Keratinocyte (primary cell): ENCODE measurements around the gene DNAH10. TPM values are rescaled to one million over a fixed set of nuclear protein-coding genes. Genes with fewer than 3 reads are reported as not detected.

Experiments used
- DNase-seq: peaks from one replicate; pipeline ENCODE4 v3.0.0-alpha.2; 2011; ENCODE audit warnings: low read depth, missing footprints, low spot score
- FAIRE-seq: peaks from 2 replicates; lab custom pipeline; 2011; peaks lifted over from hg19 to GRCh38; lab: Jason Lieb, UNC
- H2AFZ ChIP-seq: 2 replicates; pipeline ENCODE4 v1.6.0; 2012; ENCODE audit warnings: low read length, control low read depth, inconsistent platforms; ENCODE audit not compliant: control insufficient read depth
- H3K27ac ChIP-seq: 2 replicates; pipeline ENCODE4 v1.5.1; 2011; ENCODE audit warnings: low read length; ENCODE audit not compliant: control insufficient read depth, insufficient read depth
- H3K27me3 ChIP-seq: 3 replicates; pipeline ENCODE4 v1.6.0; 2011; ENCODE audit warnings: low read length; ENCODE audit not compliant: control insufficient read depth, insufficient read depth; ENCODE audit errors: extremely low read depth
- H3K36me3 ChIP-seq, 2 experiments: 2 replicates in 1 of 2; 3 replicates in 1 of 2; pipeline ENCODE4 v1.5.1; 2011; ENCODE audit warnings: low read length in 2 of 2, mild to moderate bottlenecking in 1 of 2; ENCODE audit not compliant: control insufficient read depth in 2 of 2, insufficient read depth in 2 of 2; ENCODE audit errors: extremely low read depth in 1 of 2
- H3K4me1 ChIP-seq: 3 replicates; pipeline ENCODE4 v1.5.1; 2011; ENCODE audit warnings: low read length; ENCODE audit not compliant: control insufficient read depth, insufficient read depth; ENCODE audit errors: extremely low read depth
- H3K4me2 ChIP-seq: 3 replicates; pipeline ENCODE4 v1.6.0; 2011; ENCODE audit warnings: low read depth, low read length; ENCODE audit not compliant: control insufficient read depth, insufficient read depth; ENCODE audit errors: extremely low read depth
- H3K4me3 ChIP-seq, 3 experiments: fragments of 200-600 bp in 1 of 3; sonication (generic) in 1 of 3; 2 replicates in 2 of 3; 3 replicates in 1 of 3; pipeline ENCODE4 v1.5.1; 2011 to 2016; ENCODE audit warnings: low read length in 3 of 3, mild to moderate bottlenecking in 3 of 3, control low read depth in 2 of 3, inconsistent platforms in 1 of 3, low read depth in 1 of 3, mixed read lengths in 1 of 3, mixed run types in 1 of 3, moderate library complexity in 1 of 3; ENCODE audit not compliant: control insufficient read depth in 2 of 3, insufficient read depth in 2 of 3; ENCODE audit errors: extremely low read depth in 1 of 3
- H3K79me2 ChIP-seq: 2 replicates; pipeline ENCODE4 v1.6.0; 2012; ENCODE audit warnings: low read length; ENCODE audit not compliant: control insufficient read depth, insufficient read depth
- H3K9ac ChIP-seq: 3 replicates; pipeline ENCODE4 v1.6.0; 2011; ENCODE audit warnings: low read length; ENCODE audit not compliant: control insufficient read depth, insufficient read depth; ENCODE audit errors: extremely low read depth
- H3K9me1 ChIP-seq: 3 replicates; pipeline ENCODE4 v1.6.0; 2011; ENCODE audit warnings: low read length; ENCODE audit not compliant: control insufficient read depth, insufficient read depth; ENCODE audit errors: extremely low read depth
- H3K9me3 ChIP-seq: 2 replicates; pipeline ENCODE4 v1.5.1; 2012; ENCODE audit warnings: low read depth, low read length; ENCODE audit not compliant: control insufficient read depth
- H4K20me1 ChIP-seq: 3 replicates; pipeline ENCODE4 v1.6.0; 2011; ENCODE audit warnings: low read length; ENCODE audit not compliant: control insufficient read depth, insufficient read depth; ENCODE audit errors: extremely low read depth
- EZH2 ChIP-seq: IDR thresholded peaks from one replicate; pipeline ENCODE4 v1.6.1; 2012; ENCODE audit warnings: inconsistent platforms, mild to moderate bottlenecking, low read length, moderate library complexity
- dilution Hi-C: fragments of 300-500 bp; cut with MboI; formaldehyde crosslinking; loops from one replicate; pipeline ENCODE4 v1.7.0; 2020; ENCODE audit warnings: low sequenced_read_pairs; ENCODE audit not compliant: extremely low pct_ligation_motif_present
- polyA plus RNA-seq, 5 experiments: library from polyadenylated mRNA; depleted of rRNA in 3 of 5; stranded (reverse) in 3 of 5; stranded (forward) in 1 of 5; unstranded in 1 of 5; fragments of >200 nt; gene quantifications; 1 replicate in 1 of 5; 2 replicates in 3 of 5; 3 replicates in 1 of 5; pipeline versions ENCODE4 v1.2.1 to v1.2.3, GENCODE V29; 2011 to 2012; ENCODE audit warnings: missing spikeins in 2 of 5, low read depth in 1 of 5, low replicate concordance in 1 of 5
- TF ChIP-seq, protein P1 (sequence below), 3 experiments: IDR thresholded peaks in 1 of 3; conservative IDR thresholded peaks in 1 of 3; optimal IDR thresholded peaks in 1 of 3; 2 replicates in 2 of 3; 3 replicates in 1 of 3; pipeline versions ENCODE3 to v1.5.1; 2011; ENCODE audit warnings: low read length in 3 of 3, mild to moderate bottlenecking in 3 of 3, moderate library complexity in 2 of 3, control low read depth in 1 of 3, inconsistent platforms in 1 of 3; ENCODE audit not compliant: insufficient read depth in 2 of 3; ENCODE audit errors: extremely low read depth in 1 of 3

DNAH10 gene
- polyA plus RNA-seq, 1 donor (not counting 4 experiments of a cell fraction or from before 2014, with no cell fraction given) = 0.08 TPM

DNA sequence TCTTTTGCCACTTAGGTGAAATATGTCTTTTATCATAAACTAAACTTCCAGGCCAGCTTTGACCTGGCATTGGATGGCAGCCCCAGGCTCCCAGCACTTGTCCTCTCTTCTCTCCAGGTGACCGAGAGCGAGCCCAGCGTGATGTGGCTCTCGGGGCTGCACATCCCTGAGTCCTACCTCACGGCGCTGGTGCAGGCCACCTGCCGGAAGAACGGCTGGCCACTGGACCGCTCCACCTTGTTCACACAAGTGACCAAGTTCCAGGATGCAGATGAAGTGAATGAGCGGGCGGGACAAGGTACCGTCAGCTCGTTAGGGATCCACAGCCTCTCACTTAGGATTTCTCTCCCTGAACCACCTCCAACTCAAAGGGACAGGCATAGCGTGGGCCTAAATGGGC, 171.1 kb downstream of the DNAH10 start:
- dilution Hi-C loops = no loop called here
- Histone ChIP-seq H3K27ac (no peak overlapping the region), H3K4me3 (no peak overlapping the region)

DNA sequence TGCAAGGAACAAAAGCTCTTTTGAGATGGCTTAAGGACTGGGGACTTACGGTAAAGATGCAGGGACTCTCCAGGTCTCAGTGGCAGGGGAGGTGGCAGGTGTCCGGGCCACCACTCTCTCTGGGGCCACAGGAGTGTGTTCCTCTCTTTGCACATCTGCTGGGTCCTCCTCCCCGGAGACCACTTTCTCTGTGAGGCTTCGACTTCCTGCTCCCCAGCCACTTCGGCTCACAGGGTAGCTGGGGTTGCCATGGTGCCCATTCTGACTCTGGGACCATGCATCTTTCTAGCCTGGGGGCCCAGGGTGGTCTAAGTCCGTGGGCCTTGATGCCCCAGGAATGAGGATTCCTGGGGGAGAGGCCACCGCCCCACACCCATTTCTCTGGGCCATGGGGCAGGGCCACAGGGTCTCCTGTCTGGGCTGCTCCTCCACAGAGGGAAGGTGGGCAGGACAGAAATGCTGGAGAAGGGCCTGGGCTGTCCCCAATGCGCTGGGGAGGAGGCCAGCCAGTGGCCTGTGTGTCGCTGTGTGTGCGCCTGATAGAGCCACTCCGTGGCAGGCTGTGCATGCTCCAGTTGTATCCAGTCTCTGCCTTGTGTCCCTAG, 172.0 kb downstream of the DNAH10 start:
- no peaks in the 10 kb centered on the region for H3K4me1 ChIP-seq
- DNase-seq (no peak), FAIRE-seq (no peak)
- no peak overlapping the region for H3K9ac ChIP-seq
- H3K27ac ChIP-seq = no peak overlapping the region
- no peak overlapping the region for H3K4me2 ChIP-seq
- no peaks in the 10 kb centered on the region for H3K79me2 ChIP-seq
- no peak overlapping the region for H2AFZ ChIP-seq
- TF ChIP-seq, protein P1, sequence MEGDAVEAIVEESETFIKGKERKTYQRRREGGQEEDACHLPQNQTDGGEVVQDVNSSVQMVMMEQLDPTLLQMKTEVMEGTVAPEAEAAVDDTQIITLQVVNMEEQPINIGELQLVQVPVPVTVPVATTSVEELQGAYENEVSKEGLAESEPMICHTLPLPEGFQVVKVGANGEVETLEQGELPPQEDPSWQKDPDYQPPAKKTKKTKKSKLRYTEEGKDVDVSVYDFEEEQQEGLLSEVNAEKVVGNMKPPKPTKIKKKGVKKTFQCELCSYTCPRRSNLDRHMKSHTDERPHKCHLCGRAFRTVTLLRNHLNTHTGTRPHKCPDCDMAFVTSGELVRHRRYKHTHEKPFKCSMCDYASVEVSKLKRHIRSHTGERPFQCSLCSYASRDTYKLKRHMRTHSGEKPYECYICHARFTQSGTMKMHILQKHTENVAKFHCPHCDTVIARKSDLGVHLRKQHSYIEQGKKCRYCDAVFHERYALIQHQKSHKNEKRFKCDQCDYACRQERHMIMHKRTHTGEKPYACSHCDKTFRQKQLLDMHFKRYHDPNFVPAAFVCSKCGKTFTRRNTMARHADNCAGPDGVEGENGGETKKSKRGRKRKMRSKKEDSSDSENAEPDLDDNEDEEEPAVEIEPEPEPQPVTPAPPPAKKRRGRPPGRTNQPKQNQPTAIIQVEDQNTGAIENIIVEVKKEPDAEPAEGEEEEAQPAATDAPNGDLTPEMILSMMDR (optimal IDR thresholded peaks at IDR 0.05 in 1 of 3, IDR thresholded peaks at IDR 0.05 in 1 of 3, conservative IDR thresholded peaks at IDR 0.05 in 1 of 3; ENCODE audit: extremely low read depth in 1 of 3, insufficient read depth in 2 of 3, low read length in 3 of 3) = no peak
- TF ChIP-seq EZH2 = no peak
- H3K9me3 ChIP-seq = no peaks in the 10 kb centered on the region
- no peaks in the 10 kb centered on the region for H4K20me1 ChIP-seq
- H3K4me3 ChIP-seq = no peak overlapping the region
- dilution Hi-C loops = no loop called here
- peaks cover 12% of the 10 kb centered on the region for H3K27me3 ChIP-seq
- peaks cover 0 to 3% of the 10 kb centered on the region in 2 experiments for H3K36me3 ChIP-seq
- no peaks in the 10 kb centered on the region for H3K9me1 ChIP-seq

More for the DNA sequence above, 171.1 kb downstream of the DNAH10 start:
- FAIRE-seq = no peak
- no peaks in the 10 kb centered on the region for H3K79me2 ChIP-seq
- no peak for DNase-seq
- H3K9me3 ChIP-seq = no peaks in the 10 kb centered on the region
- H2AFZ ChIP-seq = no peak overlapping the region
- TF ChIP-seq, protein P1 (optimal IDR thresholded peaks at IDR 0.05 in 1 of 3, IDR thresholded peaks at IDR 0.05 in 1 of 3, conservative IDR thresholded peaks at IDR 0.05 in 1 of 3; ENCODE audit: extremely low read depth in 1 of 3, insufficient read depth in 2 of 3, low read length in 3 of 3) = no peak
- TF ChIP-seq EZH2 = no peak
- no peak overlapping the region for H3K4me2 ChIP-seq
- no peaks in the 10 kb centered on the region for H3K4me1 ChIP-seq
- peaks cover 15% of the 10 kb centered on the region for H3K27me3 ChIP-seq
- H4K20me1 ChIP-seq = no peaks in the 10 kb centered on the region
- no peak overlapping the region for H3K9ac ChIP-seq
- H3K9me1 ChIP-seq = no peaks in the 10 kb centered on the region
- peaks cover 0 to 3% of the 10 kb centered on the region in 2 experiments for H3K36me3 ChIP-seq
